ENCODE data around the gene ALDH6A1. TPM values are rescaled to one million over a fixed set of nuclear protein-coding genes. Genes with fewer than 3 reads are reported as not detected.

The ALDH6A1 gene
- total RNA-seq, 2 experiments from 2014 or later = 17.6 to 20.1 TPM

DNA sequence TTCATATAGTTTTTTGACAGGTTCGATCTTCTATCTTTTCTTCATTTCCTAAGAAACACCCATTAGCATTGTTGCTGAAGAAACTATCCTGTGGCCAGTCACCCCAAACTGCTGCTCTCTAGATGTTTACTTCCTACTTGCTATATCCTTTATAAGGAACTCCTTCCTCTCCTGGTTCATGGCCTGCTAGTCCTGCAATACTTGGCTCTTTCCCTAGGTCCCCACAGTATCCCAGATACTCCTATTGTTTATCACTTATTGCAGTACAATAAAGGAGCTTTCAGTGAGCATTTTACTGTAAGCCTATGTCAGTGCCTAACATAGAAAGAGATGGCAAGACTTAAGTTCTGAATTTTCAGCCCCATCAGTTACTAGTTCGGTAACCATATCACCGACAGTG is 2.8 kb downstream of the ALDH6A1 start:
- no peaks in the 10 kb centered on the region for H3K36me3 Mint-ChIP-seq
- no peak for DNase-seq

GRCh38 chr14:74080820-74081460 is 3.3 kb downstream of the ALDH6A1 start:
- DNase-seq (no peak), ATAC-seq (ENCODE audit: low read depth) (no peak)
- H3K4me3 Mint-ChIP-seq = no peak overlapping the region
- no peaks in the 10 kb centered on the region for H3K36me3 Mint-ChIP-seq
- no peaks in the 10 kb centered on the region for H3K9me3 Mint-ChIP-seq
- H3K4me1 Mint-ChIP-seq = peaks cover 11% of the 10 kb centered on the region
- POLR2A ChIA-PET = no interaction called here
- no peak overlapping the region for H3K27ac Mint-ChIP-seq
- H3K27me3 Mint-ChIP-seq = no peaks in the 10 kb centered on the region

More for the DNA sequence above, 2.8 kb downstream of the ALDH6A1 start:
- Mint-ChIP-seq H3K9me3 (no peaks in the 10 kb centered on the region), H3K4me3 (no peak overlapping the region), H3K27me3 (no peaks in the 10 kb centered on the region), H3K4me1 (peaks cover 15% of the 10 kb centered on the region), H3K27ac (no peak overlapping the region)
- POLR2A ChIA-PET = no interaction called here
- no peak for ATAC-seq (ENCODE audit: low read depth)

DNA sequence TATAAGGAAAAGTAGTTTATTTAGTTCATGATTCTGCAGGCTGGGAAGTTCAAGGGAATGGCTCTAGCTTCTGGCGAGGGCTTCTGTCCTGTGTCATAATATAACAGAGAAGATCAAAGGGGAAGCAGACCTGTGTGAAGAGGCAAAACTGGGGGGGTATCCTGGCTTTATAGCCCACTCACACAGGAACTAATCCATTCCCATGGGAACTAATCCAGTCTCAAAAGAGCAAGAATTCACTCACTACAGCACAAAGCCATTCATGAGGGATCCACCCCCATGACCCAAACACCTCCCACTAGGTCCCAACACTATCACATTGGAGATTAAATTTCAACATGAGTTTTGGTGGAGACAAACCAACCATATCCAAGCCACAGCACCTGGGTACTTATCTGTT is 6.9 kb downstream of the ALDH6A1 start:
- no peaks in the 10 kb centered on the region for H3K27me3 Mint-ChIP-seq
- no peak overlapping the region for H3K27ac Mint-ChIP-seq
- H3K4me3 Mint-ChIP-seq = no peak overlapping the region
- POLR2A ChIA-PET = no interaction called here
- H3K4me1 Mint-ChIP-seq = no peaks in the 10 kb centered on the region
- no peaks in the 10 kb centered on the region for H3K9me3 Mint-ChIP-seq
- no peaks in the 10 kb centered on the region for H3K36me3 Mint-ChIP-seq
- DNase-seq (no peak), ATAC-seq (ENCODE audit: low read depth) (no peak)

- peaks cover 5% of the 10 kb centered on the region for H3K36me3 Mint-ChIP-seq
- no peaks in the 10 kb centered on the region for H3K4me1 Mint-ChIP-seq
- H3K4me3 Mint-ChIP-seq = no peak overlapping the region
- H3K27me3 Mint-ChIP-seq = no peaks in the 10 kb centered on the region
- POLR2A ChIA-PET = no interaction called here
- no peaks in the 10 kb centered on the region for H3K9me3 Mint-ChIP-seq
- H3K27ac Mint-ChIP-seq = no peak overlapping the region
- ATAC-seq (ENCODE audit: low read depth) = no peak
- DNase-seq = no peak
Measured at GRCh38 chr14:74065746-74066575, 18.3 kb downstream of the ALDH6A1 start.

- Mint-ChIP-seq H3K36me3 (peaks cover 5% of the 10 kb centered on the region), H3K27ac (no peak overlapping the region), H3K9me3 (no peaks in the 10 kb centered on the region), H3K4me1 (no peaks in the 10 kb centered on the region), H3K27me3 (no peaks in the 10 kb centered on the region), H3K4me3 (no peak overlapping the region)
- POLR2A ChIA-PET = no interaction called here
- ATAC-seq (ENCODE audit: low read depth) = no peak
- DNase-seq = no peak
Measured at GRCh38 chr14:74064883-74065282, 19.4 kb downstream of the ALDH6A1 start.

GRCh38 chr14:74064426-74064825 is 19.8 kb downstream of the ALDH6A1 start:
- POLR2A ChIA-PET = no interaction called here
- no peaks in the 10 kb centered on the region for H3K27me3 Mint-ChIP-seq
- H3K9me3 Mint-ChIP-seq = no peaks in the 10 kb centered on the region

DNA sequence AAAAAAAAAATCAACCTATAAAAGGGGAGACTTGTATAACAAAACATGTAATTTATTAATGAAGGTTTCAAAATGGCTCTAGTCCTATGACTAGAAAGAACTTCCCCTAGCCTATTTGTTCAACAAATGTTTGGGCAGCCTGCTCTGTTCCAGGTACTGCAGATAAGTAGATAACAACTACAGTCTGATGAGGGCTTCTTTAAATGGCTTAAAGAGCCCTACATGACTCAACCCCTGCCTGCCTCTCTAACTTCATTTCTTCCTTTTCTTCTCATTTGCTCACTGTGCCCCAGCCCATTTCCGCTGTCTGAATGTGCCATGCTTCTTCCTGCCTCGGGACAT is 21.5 kb downstream of the ALDH6A1 start:
- Mint-ChIP-seq H3K9me3 (no peaks in the 10 kb centered on the region), H3K27me3 (no peaks in the 10 kb centered on the region), H3K4me1 (no peaks in the 10 kb centered on the region), H3K36me3 (peaks cover 5% of the 10 kb centered on the region), H3K27ac (no peak overlapping the region), H3K4me3 (no peak overlapping the region)
- POLR2A ChIA-PET = no interaction called here
- DNase-seq (no peak), ATAC-seq (ENCODE audit: low read depth) (no peak)

More at GRCh38 chr14:74064426-74064825, 19.8 kb downstream of the ALDH6A1 start:
- Mint-ChIP-seq H3K27ac (no peak overlapping the region), H3K36me3 (peaks cover 5% of the 10 kb centered on the region), H3K4me1 (no peaks in the 10 kb centered on the region), H3K4me3 (no peak overlapping the region)
- no peak for ATAC-seq (ENCODE audit: low read depth)
- DNase-seq = no peak

- POLR2A ChIA-PET = no interaction called here
- H3K4me1 Mint-ChIP-seq = no peaks in the 10 kb centered on the region
- ATAC-seq (ENCODE audit: low read depth) (no peak), DNase-seq (no peak)
- no peak overlapping the region for H3K4me3 Mint-ChIP-seq
- no peaks in the 10 kb centered on the region for H3K27me3 Mint-ChIP-seq
- H3K36me3 Mint-ChIP-seq = no peaks in the 10 kb centered on the region
- H3K9me3 Mint-ChIP-seq = no peaks in the 10 kb centered on the region
- no peak overlapping the region for H3K27ac Mint-ChIP-seq
Measured at GRCh38 chr14:74049876-74050495, 34.3 kb downstream of the ALDH6A1 start.

GRCh38 chr14:74048281-74048680 is 36.0 kb downstream of the ALDH6A1 start:
- Mint-ChIP-seq H3K27me3 (no peaks in the 10 kb centered on the region), H3K4me1 (no peaks in the 10 kb centered on the region), H3K4me3 (no peak overlapping the region), H3K36me3 (no peaks in the 10 kb centered on the region), H3K9me3 (no peaks in the 10 kb centered on the region), H3K27ac (no peak overlapping the region)
- POLR2A ChIA-PET = no interaction called here
- ATAC-seq (ENCODE audit: low read depth) = no peak
- DNase-seq = no peak

- Mint-ChIP-seq H3K4me1 (no peaks in the 10 kb centered on the region), H3K27ac (no peak overlapping the region), H3K27me3 (no peaks in the 10 kb centered on the region), H3K36me3 (no peaks in the 10 kb centered on the region), H3K4me3 (no peak overlapping the region), H3K9me3 (no peaks in the 10 kb centered on the region)
- no peak for DNase-seq
- POLR2A ChIA-PET = no interaction called here
- no peak for ATAC-seq (ENCODE audit: low read depth)
Measured at GRCh38 chr14:74045522-74045921, 38.7 kb downstream of the ALDH6A1 start.

- ATAC-seq (ENCODE audit: low read depth) (no peak), DNase-seq (no peak)
- no peak overlapping the region for H3K27ac Mint-ChIP-seq
- no peak overlapping the region for H3K4me3 Mint-ChIP-seq
- peaks cover 2% of the 10 kb centered on the region for H3K4me1 Mint-ChIP-seq
- no peaks in the 10 kb centered on the region for H3K36me3 Mint-ChIP-seq
- no peaks in the 10 kb centered on the region for H3K27me3 Mint-ChIP-seq
- no peaks in the 10 kb centered on the region for H3K9me3 Mint-ChIP-seq
- POLR2A ChIA-PET = interaction anchor here (0.5 kb wide), 1 partner anchor 90 kb away, joined by 4 read pairs; no protein-coding TSS in a partner anchor
Measured at GRCh38 chr14:74042296-74042695, 42.0 kb downstream of the ALDH6A1 start.

GRCh38 chr14:74038020-74038859 is 46.0 kb downstream of the ALDH6A1 start:
- H3K4me3 Mint-ChIP-seq = no peak overlapping the region
- POLR2A ChIA-PET = no interaction called here
- DNase-seq (no peak), ATAC-seq (ENCODE audit: low read depth) (peak; percentile 45)
- H3K27ac Mint-ChIP-seq = no peak overlapping the region
- no peaks in the 10 kb centered on the region for H3K27me3 Mint-ChIP-seq
- H3K36me3 Mint-ChIP-seq = no peaks in the 10 kb centered on the region
- no peaks in the 10 kb centered on the region for H3K9me3 Mint-ChIP-seq
- H3K4me1 Mint-ChIP-seq = peaks cover 2% of the 10 kb centered on the region

- H3K9me3 Mint-ChIP-seq = no peaks in the 10 kb centered on the region
- DNase-seq = no peak
- no peak overlapping the region for H3K27ac Mint-ChIP-seq
- no peaks in the 10 kb centered on the region for H3K36me3 Mint-ChIP-seq
- no peak overlapping the region for H3K4me3 Mint-ChIP-seq
- POLR2A ChIA-PET = no interaction called here
- ATAC-seq (ENCODE audit: low read depth) = no peak
- H3K4me1 Mint-ChIP-seq = peaks cover 2% of the 10 kb centered on the region
- no peaks in the 10 kb centered on the region for H3K27me3 Mint-ChIP-seq
Measured at GRCh38 chr14:74035556-74035955, 48.7 kb downstream of the ALDH6A1 start.
